SH-SY5Y (cell line): ENCODE measurements around the gene CDC42EP4.

Experiments
- GATA2 ChIP-seq: IDR thresholded peaks from 2 replicates; pipeline ENCODE4 v1.6.1; 2011; ENCODE audit warnings: mild to moderate bottlenecking, low read depth, low read length
- GATA3 ChIP-seq: IDR thresholded peaks from 2 replicates; pipeline ENCODE4 v1.6.1; 2011; ENCODE audit warnings: low read depth, mild to moderate bottlenecking, low read length, moderate library complexity

DNA sequence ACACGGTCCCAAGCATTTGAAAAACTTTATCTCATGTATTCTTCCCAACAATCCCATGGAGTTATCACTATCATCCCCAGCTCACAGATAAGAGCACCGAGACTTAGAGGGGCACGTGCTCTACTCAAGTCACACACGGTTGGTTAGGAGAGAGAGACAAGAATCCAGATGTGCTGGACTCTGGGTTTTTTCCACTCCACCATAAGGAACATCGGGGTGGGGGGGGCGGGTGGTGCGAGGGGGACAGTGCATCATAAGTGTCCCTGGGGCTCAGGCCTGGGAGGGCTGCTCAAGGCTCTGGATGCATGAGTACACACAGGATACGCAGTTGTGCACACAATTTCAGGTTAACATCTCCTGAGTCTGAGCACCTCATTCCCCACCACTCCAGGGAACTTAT, 7.4 kb downstream of the CDC42EP4 start:
- TF ChIP-seq GATA3 = no peak
- no peak for TF ChIP-seq GATA2
